Gastroesophageal sphincter (tissue), 4 donors: ENCODE results near the gene TRRAP. TPM values are rescaled to one million over a fixed set of nuclear protein-coding genes. Genes with fewer than 3 reads are reported as not detected.

Source experiments
- ATAC-seq: fragments of 150-250 bp; one replicate; pipeline ENCODE4 v1.9.1; 2016; ENCODE audit warnings: mild to moderate bottlenecking, moderate library complexity
- H3K27ac ChIP-seq, 4 donors: fragments of 200-600 bp; sonication (generic) in 3 of 4; 1 replicate in 3 of 4; 2 replicates in 1 of 4; pipeline ENCODE4 v1.5.1; 2016 to 2019
- H3K27me3 ChIP-seq: fragments of 200-600 bp; sonication (generic); one replicate; pipeline ENCODE4 v1.5.1; 2019
- H3K36me3 ChIP-seq, 2 donors: fragments of 200-600 bp; sonication (generic); one replicate each; pipeline ENCODE4 v1.5.1; 2019; ENCODE audit warnings: control low read depth in 1 of 2
- H3K4me1 ChIP-seq, 3 donors: fragments of 200-600 bp; sonication (generic); 1 replicate in 2 of 3; 2 replicates in 1 of 3; pipeline ENCODE4 v1.5.1; 2016 to 2019; ENCODE audit warnings: control low read depth in 2 of 3
- H3K4me3 ChIP-seq, 2 donors: fragments of 200-600 bp; sonication (generic); one replicate each; pipeline ENCODE4 v1.5.1; 2019; ENCODE audit warnings: mild to moderate bottlenecking in 1 of 2, moderate library complexity in 1 of 2
- H3K9me3 ChIP-seq, 3 donors: fragments of 200-600 bp; sonication (generic); one replicate each; pipeline ENCODE4 v1.5.1; 2017 to 2019; ENCODE audit warnings: control low read depth in 2 of 3
- CTCF ChIP-seq, 4 experiments: fragments of 200-600 bp in 2 of 4; fragments of 450-650 bp in 2 of 4; sonication (generic) in 1 of 4; IDR thresholded peaks; one replicate each; pipeline ENCODE4 v1.5.1; 2017 to 2019; ENCODE audit warnings: antibody characterized with exemption in 4 of 4, mild to moderate bottlenecking in 2 of 4, moderate library complexity in 2 of 4
- EP300 ChIP-seq: sonication (generic); formaldehyde crosslinking; IDR thresholded peaks from one replicate; pipeline ENCODE4 v1.6.1; 2017; ENCODE audit warnings: antibody characterized with exemption, mild to moderate bottlenecking
- POLR2A ChIP-seq, 2 donors: fragments of 450-650 bp; IDR thresholded peaks; one replicate each; pipeline ENCODE4 v1.6.1; 2017; ENCODE audit warnings: antibody characterized with exemption in 2 of 2, mild to moderate bottlenecking in 2 of 2, moderate library complexity in 1 of 2
- POLR2AphosphoS5 ChIP-seq: sonication (generic); formaldehyde crosslinking; IDR thresholded peaks from one replicate; pipeline ENCODE4 v1.6.1; 2017; ENCODE audit warnings: antibody characterized with exemption
- WGBS, 2 donors: methylation state at CpG; one replicate each; pipeline ENCODE4 v1.1.5; 2018; ENCODE audit warnings: low coverage in 1 of 2; 5-methylcytosine and 5-hydroxymethylcytosine counted together
- total RNA-seq, 4 donors: library from RNA; depleted of rRNA; stranded (reverse); fragments of >200 nt; gene quantifications; one replicate each; pipeline ENCODE4 v1.1.0, GENCODE V29; 2016

Gene TRRAP
- total RNA-seq, 4 donors from 2014 or later, result 19.1 to 34.8 (median 28.4) TPM

DNA sequence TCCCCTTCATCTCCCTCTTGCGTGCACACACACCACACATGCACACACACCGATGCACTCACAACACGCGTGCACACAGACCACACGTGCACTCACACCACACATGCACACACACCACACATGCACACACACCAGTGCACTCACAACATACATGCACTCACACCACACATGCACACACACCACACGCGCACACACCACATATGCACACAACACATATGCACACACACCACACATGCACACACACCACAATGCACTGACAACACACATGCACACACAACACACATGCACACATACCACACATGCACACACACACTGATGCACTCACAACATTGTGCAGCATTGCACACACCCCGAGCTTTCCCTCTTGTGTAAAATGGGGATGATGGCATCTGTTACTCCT, 68.1 kb downstream of the TRRAP start:
- no peak overlapping the region for H3K4me3 ChIP-seq
- peaks cover 0 to 98% of the 10 kb centered on the region in 2 donors for H3K36me3 ChIP-seq
- no peak for ATAC-seq
- H3K4me1 ChIP-seq, result peaks cover 0 to 14% (median 0%) of the 10 kb centered on the region in 3 donors
- 87 to 91% methylated on average over 8 of the region's 8 CpGs for WGBS, 2 donors
- no peak overlapping the region for H3K27ac ChIP-seq
- TF ChIP-seq EP300, result no peak
- no peak for TF ChIP-seq POLR2AphosphoS5
- TF ChIP-seq CTCF (IDR thresholded peaks at IDR 0.05), result no peak
- TF ChIP-seq POLR2A (IDR thresholded peaks at IDR 0.05), result no peak
- H3K27me3 ChIP-seq, result no peaks in the 10 kb centered on the region
- H3K9me3 ChIP-seq, result no peaks in the 10 kb centered on the region

DNA sequence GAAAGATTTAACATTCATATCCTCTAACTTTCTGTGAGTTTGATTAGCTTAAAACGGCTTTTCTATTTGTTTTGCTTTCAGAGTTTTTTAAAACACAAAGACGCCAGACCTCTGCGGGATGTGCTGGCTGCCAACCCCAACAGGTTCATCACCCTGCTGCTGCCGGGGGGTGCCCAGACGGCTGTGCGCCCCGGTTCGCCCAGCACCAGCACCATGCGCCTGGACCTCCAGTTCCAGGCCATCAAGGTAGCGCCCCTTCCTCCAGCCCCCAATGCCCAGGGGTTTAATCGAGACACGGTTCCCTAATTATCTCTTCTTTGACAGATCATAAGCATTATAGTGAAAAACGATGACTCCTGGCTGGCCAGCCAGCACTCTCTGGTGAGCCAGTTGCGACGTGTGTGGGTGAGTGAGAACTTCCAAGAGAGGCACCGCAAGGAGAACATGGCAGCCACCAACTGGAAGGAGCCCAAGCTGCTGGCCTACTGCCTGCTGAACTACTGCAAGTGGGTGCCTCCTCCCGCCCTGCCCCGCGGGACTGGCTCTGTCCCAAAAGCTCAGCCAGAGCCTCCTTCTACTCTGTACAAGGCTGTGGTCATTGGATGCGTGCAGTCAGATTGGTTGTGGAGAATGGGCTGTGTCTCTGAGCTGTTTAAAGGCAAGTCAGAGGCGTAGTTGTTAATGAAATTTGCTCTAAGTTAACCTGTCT, 71.2 kb downstream of the TRRAP start:
- Histone ChIP-seq H3K4me1 (no peaks in the 10 kb centered on the region), H3K4me3 (no peak overlapping the region), H3K36me3 (peaks cover 0 to 98% of the 10 kb centered on the region in 2 donors), H3K27ac (no peak overlapping the region), H3K27me3 (no peaks in the 10 kb centered on the region), H3K9me3 (no peaks in the 10 kb centered on the region)
- no peak for TF ChIP-seq CTCF (IDR thresholded peaks at IDR 0.05)
- no peak for TF ChIP-seq POLR2A (IDR thresholded peaks at IDR 0.05)
- 91 to 92% methylated on average over 8 to 13 of the region's 21 CpGs for WGBS, 2 donors
- no peak for ATAC-seq

GRCh38 chr7:98955992-98956391, 77.7 kb downstream of the TRRAP start:
- WGBS, 2 donors, result 95 to 100% methylated on average over 1 to 11 of the region's 19 CpGs
- Histone ChIP-seq H3K4me3 (no peak overlapping the region), H3K27me3 (no peaks in the 10 kb centered on the region), H3K27ac (no peak overlapping the region), H3K4me1 (no peaks in the 10 kb centered on the region), H3K36me3 (peaks cover 0 to 100% of the 10 kb centered on the region in 2 donors), H3K9me3 (no peaks in the 10 kb centered on the region)
- no peak for TF ChIP-seq EP300
- TF ChIP-seq CTCF (IDR thresholded peaks at IDR 0.05), result no peak
- no peak for TF ChIP-seq POLR2A (IDR thresholded peaks at IDR 0.05)
- TF ChIP-seq POLR2AphosphoS5, result no peak
- ATAC-seq, result no peak

DNA sequence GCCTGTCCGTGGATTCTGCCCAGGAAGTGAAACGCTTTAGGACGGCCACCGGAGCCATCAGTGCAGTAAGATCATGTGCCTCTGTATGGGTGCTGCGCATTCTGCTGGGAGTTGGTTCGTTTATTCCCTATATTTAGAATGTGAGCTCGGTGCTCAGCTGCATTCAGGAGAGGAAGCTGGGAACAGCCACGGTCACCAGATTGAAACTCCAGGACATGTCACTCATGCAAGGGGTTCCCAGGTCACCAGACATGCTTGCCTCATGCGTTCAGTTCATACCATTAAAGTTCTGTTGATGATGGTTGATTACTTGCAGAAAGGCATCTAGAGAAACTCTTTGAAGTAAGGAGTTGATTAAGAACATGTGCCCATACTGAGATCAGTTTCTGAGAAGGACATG, 78.1 kb downstream of the TRRAP start:
- Histone ChIP-seq H3K27ac (no peak overlapping the region), H3K27me3 (no peaks in the 10 kb centered on the region), H3K36me3 (peaks cover 0 to 100% of the 10 kb centered on the region in 2 donors), H3K9me3 (no peaks in the 10 kb centered on the region), H3K4me1 (no peaks in the 10 kb centered on the region), H3K4me3 (no peak overlapping the region)
- no peak for ATAC-seq
- TF ChIP-seq POLR2A (IDR thresholded peaks at IDR 0.05) (no peak), POLR2AphosphoS5 (no peak)
- 100% methylated on average over 1 of the region's 9 CpGs for WGBS, 2 donors

DNA sequence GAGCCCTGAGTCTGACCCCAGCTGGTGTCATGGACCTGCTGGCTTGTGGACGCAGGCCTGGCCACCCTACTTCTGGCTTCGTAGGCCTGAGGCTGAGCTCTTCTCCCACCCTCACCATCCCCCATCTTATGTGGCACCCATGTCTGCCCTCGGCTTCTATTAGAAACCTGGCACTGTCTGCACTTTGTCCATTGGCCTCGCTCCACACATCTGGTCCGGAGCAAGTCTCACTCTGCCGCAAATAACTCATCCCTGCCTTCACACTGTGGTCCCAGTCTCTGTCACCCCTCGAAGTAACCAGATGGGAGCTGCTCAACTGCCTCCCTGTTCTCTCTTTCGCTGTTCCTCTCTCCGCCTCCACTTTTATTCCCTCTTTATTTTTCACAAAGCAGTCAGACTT, 78.6 kb downstream of the TRRAP start:
- Histone ChIP-seq H3K27ac (no peak overlapping the region), H3K36me3 (peaks cover 0 to 100% of the 10 kb centered on the region in 2 donors)
- no peak for ATAC-seq

More for the DNA sequence above, 78.6 kb downstream of the TRRAP start:
- 76 to 85% methylated on average over 7 of the region's 9 CpGs for WGBS, 2 donors
- Histone ChIP-seq H3K9me3 (no peaks in the 10 kb centered on the region), H3K4me1 (no peaks in the 10 kb centered on the region), H3K27me3 (no peaks in the 10 kb centered on the region), H3K4me3 (no peak overlapping the region)
- no peak for TF ChIP-seq EP300
- no peak for TF ChIP-seq CTCF (IDR thresholded peaks at IDR 0.05)
- no peak for TF ChIP-seq POLR2AphosphoS5
- no peak for TF ChIP-seq POLR2A (IDR thresholded peaks at IDR 0.05)
